Bronchial epithelial cell (primary cell): ENCODE results near the gene FNDC1. TPM values are rescaled to one million over a fixed set of nuclear protein-coding genes. Genes with fewer than 3 reads are reported as not detected.

ENCODE experiments used
- DNase-seq: peaks from one replicate; pipeline ENCODE4 v3.0.0-alpha.2; 2010; ENCODE audit warnings: low read depth
- FAIRE-seq: peaks from 2 replicates; lab custom pipeline; 2011; peaks lifted over from hg19 to GRCh38; lab: Jason Lieb, UNC
- H3K27me3 ChIP-seq: 2 replicates; pipeline ENCODE4 v1.5.1; 2011; ENCODE audit warnings: low read length; ENCODE audit not compliant: control insufficient read depth, insufficient read depth
- H3K36me3 ChIP-seq: 2 replicates; pipeline ENCODE4 v1.5.1; 2011; ENCODE audit warnings: low read length; ENCODE audit not compliant: control insufficient read depth, insufficient read depth
- H3K4me3 ChIP-seq: 2 replicates; pipeline ENCODE4 v1.5.1; 2011; ENCODE audit warnings: mild to moderate bottlenecking, low read depth, low read length, control low read depth
- total RNA-seq: library from RNA; depleted of rRNA; stranded (reverse); fragments of >200 nt; gene quantifications from 2 replicates; pipeline ENCODE4 v1.2.1, GENCODE V29; 2014
- TF ChIP-seq, protein P1 (sequence below): IDR thresholded peaks from 2 replicates; pipeline ENCODE4 v1.5.1; 2011; ENCODE audit warnings: mild to moderate bottlenecking, moderate library complexity, low read length, control low read depth, inconsistent platforms; ENCODE audit not compliant: insufficient read depth, severe bottlenecking

The FNDC1 gene
- total RNA-seq, 1 donor from 2014 or later, result not detected

DNA sequence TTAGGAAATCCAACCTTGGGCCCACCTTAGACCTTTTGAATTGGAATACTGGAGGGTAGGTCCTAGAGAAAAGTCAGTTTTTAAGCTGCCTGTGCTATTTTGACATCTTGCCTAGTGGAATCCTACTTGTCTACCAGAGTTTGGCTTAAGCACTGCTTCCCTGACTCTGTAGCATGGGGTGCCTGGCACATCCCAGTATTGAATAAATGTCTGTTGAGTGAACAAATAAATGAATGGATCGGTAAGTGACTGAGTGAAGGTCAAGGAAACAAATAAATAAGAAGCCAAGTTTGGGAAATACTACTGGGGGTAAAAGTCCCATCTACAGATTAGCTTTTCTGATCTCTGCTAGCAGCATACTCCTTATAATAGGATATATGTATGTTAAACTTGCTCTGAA lies 140.5 kb downstream of the FNDC1 start:
- Histone ChIP-seq H3K4me3 (no peak overlapping the region), H3K27me3 (no peaks in the 10 kb centered on the region), H3K36me3 (no peaks in the 10 kb centered on the region)
- TF ChIP-seq, protein P1, sequence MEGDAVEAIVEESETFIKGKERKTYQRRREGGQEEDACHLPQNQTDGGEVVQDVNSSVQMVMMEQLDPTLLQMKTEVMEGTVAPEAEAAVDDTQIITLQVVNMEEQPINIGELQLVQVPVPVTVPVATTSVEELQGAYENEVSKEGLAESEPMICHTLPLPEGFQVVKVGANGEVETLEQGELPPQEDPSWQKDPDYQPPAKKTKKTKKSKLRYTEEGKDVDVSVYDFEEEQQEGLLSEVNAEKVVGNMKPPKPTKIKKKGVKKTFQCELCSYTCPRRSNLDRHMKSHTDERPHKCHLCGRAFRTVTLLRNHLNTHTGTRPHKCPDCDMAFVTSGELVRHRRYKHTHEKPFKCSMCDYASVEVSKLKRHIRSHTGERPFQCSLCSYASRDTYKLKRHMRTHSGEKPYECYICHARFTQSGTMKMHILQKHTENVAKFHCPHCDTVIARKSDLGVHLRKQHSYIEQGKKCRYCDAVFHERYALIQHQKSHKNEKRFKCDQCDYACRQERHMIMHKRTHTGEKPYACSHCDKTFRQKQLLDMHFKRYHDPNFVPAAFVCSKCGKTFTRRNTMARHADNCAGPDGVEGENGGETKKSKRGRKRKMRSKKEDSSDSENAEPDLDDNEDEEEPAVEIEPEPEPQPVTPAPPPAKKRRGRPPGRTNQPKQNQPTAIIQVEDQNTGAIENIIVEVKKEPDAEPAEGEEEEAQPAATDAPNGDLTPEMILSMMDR, result no peak
- DNase-seq, result no peak
- FAIRE-seq, result no peak

DNA sequence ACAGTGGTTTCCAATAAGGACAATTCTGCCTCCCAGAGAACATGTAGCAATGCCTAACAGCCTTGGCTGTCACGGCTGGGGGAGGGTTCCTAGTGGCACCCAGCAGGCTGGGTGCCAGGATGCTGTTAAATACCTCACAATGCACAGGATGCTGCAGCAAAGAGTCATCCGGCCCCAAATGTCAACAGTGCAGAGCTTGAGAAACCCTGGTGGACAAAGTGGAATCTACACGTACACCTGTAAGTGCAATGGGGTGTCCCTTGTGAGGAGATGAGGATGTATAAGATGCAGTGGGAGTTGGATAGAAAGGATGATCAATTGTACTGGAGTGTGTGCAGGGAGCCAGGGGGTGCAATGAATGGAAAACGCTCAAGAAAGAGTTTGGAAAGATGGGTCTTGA lies 142.4 kb downstream of the FNDC1 start:
- FAIRE-seq (no peak), DNase-seq (peak; percentile 55)
- H3K4me3 ChIP-seq, result no peak overlapping the region
- H3K36me3 ChIP-seq, result no peaks in the 10 kb centered on the region
- TF ChIP-seq, protein P1, result peak; percentile 22
- no peaks in the 10 kb centered on the region for H3K27me3 ChIP-seq

DNA sequence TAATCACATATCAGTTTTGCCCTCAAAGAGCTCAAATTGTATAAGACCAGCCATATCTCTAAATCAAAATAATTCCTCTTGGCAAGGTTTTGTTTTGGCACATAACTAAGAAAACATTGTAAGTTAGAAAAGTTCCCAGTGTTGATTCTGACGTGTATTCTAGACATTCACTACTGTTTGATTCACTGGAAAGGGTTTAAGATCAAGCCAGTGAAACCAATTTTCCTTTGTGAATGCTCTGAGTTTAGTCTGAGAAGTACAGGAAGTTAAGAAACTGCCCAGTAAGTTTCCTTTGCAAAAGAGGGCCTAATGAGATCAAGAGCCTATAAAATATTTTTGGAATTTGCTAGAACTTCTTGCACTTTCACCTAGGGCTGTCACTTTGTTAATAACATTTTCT lies 143.0 kb downstream of the FNDC1 start:
- Histone ChIP-seq H3K27me3 (no peaks in the 10 kb centered on the region), H3K36me3 (no peaks in the 10 kb centered on the region), H3K4me3 (no peak overlapping the region)
- TF ChIP-seq, protein P1, result no peak
- FAIRE-seq (no peak), DNase-seq (no peak)

DNA sequence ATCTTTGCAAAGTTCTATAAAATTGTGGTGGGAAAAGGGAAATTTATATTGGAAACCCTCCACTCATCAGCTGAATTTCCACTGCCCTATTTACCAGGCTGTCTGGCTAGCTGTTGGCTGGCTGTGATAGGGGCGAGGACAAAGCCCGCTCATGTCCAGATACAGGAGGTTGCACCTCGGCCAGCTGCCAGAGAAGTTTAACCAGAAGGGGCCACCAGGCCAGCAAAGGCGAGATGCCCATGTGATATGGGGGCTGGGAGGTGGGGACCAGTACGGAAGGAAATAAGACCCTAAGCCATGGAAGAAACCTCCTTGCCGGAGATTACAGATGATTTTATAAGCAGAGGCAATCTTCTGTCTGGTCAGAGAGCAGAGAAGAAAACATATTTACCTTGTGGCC lies 143.8 kb downstream of the FNDC1 start:
- H3K27me3 ChIP-seq, result no peaks in the 10 kb centered on the region
- H3K36me3 ChIP-seq, result no peaks in the 10 kb centered on the region
- H3K4me3 ChIP-seq, result no peak overlapping the region
- FAIRE-seq, result no peak
- TF ChIP-seq, protein P1, result no peak
- no peak for DNase-seq

DNA sequence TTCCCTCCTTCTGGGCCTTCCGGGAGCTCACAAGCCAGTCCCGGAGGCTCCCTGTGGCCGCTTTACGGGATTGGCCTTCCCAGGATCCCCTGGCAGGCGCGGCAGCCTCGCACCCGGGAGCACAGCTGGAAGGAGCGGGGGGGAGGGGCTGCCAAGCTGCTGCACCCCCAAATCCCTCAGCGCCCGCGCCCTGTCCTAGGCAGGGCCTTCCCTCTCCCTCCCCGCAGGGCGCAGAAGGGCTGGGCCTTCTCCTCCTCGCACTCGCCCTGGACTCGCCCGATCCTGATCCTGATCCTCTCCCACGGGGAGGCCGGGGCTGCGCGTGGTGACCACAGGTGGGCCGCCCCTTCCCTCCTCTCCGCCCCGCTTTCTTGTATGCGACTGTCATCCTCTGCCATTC lies 146.4 kb downstream of the FNDC1 start:
- TF ChIP-seq, protein P1, result no peak
- FAIRE-seq (no peak), DNase-seq (no peak)
- H3K27me3 ChIP-seq, result no peaks in the 10 kb centered on the region
- H3K36me3 ChIP-seq, result no peaks in the 10 kb centered on the region
- H3K4me3 ChIP-seq, result no peak overlapping the region

DNA sequence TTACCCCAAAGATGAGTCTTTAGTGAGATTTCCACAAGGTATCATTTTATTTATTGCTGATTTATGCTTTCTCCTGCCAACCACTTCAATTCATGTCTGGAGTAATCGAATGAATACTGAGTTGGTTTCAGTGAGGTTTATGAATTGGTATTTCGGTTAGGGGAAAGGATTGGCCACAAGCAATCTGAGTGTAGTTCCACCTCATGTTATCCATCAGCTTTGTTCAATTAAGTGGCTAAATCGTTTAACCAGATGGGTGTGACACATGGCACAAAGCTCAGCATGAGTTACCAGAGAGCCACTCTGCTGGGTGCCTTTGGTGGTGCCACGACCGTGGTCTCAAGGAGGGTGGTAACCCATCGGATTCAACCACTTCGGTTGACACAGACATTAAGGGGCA lies 148.2 kb downstream of the FNDC1 start:
- Histone ChIP-seq H3K4me3 (no peak overlapping the region), H3K27me3 (no peaks in the 10 kb centered on the region), H3K36me3 (no peaks in the 10 kb centered on the region)
- TF ChIP-seq, protein P1, result no peak
- FAIRE-seq, result no peak
- no peak for DNase-seq
